CD4-positive, alpha-beta T cell treated with Interleukin-6 for 4 hours (primary cell): ENCODE results near the gene MSRB3.
A peak's percentile ranks its signal among the peaks of the same experiment; 100 is the strongest.
"Not testable (repeated sequence)": the region's sequence is repeated elsewhere in the genome, so short reads cannot be mapped to it uniquely, and the experiment has no call there.

Experiments
- DNase-seq: peaks from one replicate; pipeline ENCODE4 v3.0.0-alpha.2; 2020; ENCODE audit warnings: mixed read lengths

MSRB3 gene

DNA sequence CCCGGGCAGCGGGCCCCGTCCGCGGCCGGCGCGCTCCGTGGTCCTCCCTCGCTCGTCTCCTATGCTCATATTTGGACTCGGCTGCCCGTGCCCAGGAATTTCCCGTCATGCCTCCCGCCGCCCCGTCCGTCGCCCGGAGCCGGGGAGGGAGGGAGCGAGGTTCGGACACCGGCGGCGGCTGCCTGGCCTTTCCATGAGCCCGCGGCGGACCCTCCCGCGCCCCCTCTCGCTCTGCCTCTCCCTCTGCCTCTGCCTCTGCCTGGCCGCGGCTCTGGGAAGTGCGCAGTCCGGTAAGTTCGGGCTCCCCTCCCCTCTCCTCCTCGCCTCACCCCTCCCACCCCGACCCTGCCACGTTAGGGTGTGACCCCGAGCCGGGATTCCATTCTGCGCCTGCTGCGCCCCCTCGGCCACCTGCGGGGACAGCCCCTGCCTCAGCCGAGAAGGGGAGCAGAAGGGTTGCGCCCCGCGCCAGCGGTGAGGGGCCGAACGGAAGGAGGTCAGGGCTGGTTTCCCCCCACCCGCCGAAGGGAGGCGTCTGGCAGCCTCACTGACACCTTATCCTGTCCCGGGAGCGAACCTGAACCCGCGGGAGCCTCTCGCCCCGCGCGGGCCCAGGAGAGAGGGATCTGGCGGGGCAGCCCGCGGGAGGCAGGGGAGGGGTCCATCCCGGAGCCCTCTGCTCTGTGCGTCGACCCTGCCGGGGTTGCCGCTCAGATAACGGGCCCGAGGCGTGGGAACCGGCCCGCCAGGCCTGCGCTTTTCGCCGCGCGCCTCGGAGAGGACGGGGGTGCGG, at the start of gene MSRB3:
MSRB3 (plus strand) TSS at position 108 of the 793 bp plus-strand sequence. CDS start 29,897 bp downstream, outside the sequence.
- DNase-seq = peak; percentile 9

DNA sequence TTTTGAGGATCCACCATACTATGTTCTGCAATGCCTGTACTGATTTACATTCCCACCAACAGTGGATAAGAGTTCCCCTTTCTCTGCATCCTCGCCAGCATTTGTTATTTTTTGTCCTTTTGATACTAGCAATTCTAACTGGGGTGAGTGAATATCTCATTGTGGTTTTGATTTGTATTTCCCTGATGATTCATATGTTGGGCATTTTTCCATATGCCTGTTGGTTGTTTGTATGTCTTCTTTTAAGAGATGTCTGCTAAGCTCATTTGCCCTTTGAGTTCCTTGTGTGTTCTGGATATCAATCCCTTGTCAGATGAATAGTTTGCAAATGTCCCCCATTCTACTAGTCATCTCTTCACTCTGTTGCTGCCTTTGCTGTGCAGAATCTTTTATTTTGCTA, 49.0 kb upstream of the MSRB3 start:
- no peak for DNase-seq

DNA sequence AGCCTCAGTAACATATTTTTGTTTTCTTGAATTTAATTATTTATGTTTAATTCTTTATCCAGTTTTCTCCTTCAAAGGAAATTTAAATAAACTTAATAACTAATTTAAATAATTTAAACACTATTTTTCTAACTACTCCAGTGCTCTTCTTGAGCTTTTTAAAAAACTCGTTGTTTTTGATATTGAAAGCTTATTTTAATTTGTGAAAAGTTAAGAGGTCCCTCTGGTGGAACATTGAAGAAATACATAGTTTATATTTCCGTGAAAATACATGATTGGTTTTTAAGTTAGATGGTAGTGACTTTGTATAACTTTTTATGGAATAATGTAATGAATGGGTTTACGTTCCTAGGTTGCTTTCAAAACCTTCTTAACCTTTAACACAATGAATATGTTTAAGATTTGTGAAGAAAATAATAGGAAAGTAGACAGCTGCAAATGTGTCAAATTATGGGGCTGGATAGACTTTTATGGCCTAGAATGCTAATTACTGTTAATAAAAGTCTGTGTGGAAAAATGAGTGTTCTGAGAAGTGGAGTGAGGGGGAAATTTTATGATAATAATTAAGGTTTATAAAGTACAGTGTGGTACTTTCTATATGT, 45.9 kb upstream of the MSRB3 start:
- DNase-seq = no peak

DNA sequence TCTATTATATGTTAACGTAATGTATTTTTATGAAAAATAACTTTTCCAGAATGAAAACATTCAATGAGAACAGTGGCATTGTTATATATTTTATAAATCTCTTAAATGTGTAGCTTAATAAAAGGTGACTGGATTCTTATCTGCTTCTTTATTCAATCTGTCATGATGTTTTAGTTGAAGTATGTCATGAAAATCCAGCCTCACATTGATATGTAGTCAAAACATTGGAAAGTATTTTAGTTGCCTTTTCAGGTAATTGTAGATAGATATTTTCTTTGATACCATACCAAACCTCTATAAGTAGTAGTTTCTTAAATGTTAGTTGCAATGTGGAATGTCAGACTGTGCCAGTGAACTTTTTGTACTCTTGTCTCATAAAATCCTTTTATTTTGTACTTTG, 41.3 kb upstream of the MSRB3 start:
- DNase-seq = no peak

DNA sequence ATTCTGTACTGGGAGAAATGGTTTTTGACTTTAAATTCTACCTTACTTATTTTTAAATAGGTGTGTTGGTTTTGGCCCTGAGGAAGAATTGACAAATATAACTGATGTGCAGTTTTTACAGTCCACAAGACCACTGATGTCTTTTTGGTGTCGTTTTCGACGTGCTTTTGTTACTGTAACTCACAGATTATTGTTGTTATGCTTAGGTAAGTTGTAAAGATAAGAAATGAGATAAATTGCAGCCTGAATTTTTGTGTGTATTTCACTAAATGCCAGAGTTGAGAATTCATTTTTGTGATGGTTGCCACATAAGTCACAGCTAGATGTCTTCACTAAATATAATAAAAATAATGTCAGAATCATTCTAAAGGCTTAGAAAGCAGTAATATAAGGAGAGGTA, 39.9 kb upstream of the MSRB3 start:
- DNase-seq = no peak

DNA sequence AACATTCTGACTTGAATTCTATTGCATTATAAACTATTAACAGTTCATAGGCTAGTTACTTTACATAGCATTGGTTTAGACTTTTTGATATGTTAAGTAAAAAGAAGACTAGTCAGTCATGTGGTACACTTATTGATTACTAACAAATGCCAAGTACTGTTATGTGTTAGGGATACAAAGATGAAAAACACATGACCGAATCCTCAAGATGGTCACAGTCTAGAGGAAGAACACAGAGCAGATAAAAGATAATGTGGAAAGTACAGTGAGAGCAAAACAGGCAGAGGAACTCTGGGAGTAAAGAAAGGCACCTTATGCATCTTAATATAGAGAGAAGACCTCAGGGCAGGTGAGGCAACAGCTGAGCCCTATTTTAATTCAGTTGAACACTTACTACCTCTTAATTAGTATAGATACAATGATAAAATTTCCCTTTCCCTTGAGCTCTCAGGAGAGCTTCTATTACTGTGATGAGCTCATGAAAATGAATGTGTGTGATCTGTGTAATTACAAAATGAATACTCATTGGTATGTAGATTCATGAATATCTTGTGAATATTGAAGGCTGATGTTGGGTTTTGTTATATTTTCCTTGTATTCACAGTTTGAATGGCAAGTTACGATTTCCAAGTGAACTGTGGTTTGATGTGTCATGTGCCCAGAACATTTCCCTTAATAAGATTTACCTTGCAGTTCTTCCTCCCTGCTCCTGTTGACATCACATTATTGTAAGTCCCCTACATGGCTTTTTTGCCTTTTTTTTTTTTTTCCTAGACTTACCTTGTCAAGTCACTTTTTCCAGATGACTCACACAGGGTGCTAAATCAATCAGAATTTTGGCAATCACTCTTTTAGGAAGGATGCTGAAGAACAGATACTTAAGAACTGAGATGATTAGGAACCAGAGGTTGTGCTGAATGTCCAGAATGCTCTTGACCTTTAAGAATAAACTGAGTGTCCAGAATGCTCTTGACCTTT, 29.5 kb upstream of the MSRB3 start:
- no peak for DNase-seq

DNA sequence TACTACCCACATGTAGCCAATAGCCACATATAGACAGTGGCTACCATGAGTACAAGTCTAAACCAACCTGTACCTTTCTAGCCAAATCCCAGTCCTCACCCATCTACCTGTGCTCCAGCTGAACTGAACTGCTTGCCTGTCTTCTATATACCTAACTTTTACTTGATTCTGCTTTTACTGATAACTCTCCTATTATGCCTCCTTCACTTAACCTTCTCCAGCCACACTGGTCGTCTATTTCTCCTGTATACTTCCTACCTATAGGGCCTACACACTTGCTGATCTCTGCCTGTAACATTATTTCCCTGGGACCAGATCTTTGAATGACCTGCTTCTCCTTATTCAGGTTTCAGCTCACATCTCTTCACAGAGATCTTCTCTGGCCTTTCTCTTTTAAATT, 26.0 kb upstream of the MSRB3 start:
- DNase-seq = no peak

DNA sequence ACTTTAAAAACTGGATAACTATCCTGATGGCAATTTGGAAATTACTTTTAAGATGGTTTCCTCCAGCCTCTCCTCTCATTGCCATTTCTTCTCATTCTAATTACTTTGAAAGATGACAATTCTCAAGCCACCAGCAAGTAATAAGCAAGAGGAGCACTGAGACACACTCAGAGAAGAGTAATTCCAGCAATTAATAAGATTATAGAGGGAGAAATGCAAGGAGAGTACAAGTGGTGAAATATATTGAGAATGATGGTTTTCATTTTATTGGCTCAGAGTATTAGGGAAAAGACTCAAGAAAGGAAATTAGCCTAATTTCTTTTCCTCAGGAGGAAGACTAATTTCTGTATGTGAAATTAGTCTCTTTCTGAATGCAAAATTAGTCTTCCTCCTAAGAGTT, 20.5 kb upstream of the MSRB3 start:
- DNase-seq = no peak

DNA sequence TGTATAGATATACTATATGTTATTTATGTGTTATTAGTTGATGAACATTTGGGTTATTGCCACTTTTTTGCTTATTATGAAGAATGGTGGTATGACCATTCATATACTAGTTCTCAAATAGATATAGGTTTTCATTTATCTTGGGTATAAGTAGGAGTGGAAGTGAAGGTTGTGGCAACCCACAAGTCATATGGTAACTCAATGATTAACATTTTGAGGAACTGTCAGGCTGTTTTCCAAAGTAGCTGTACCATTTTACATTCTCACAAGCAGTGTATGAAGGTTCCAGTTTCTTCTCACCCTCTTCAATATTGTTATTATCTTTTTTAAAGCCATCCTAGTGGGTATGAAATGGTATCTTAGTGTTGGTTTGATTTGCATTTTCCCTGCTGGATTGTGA, 19.0 kb upstream of the MSRB3 start:
- no peak for DNase-seq

DNA sequence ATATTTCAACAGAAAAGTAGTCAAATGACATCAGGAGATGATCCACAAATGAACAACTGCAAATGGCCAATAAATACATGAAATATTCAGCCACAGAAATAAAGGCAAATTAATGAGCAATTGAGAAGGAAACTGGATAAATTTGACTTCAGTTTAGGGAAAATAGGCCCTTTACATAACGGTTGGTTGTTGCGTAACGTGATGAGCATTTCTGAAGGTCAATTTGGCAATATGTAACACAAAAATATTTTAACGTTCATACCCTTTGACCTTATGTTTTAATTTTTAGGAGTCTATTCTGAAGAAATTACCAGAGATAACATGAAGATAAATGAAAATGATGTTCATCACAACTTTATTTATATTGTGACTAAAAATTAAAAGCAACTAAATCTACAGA, 14.7 kb upstream of the MSRB3 start:
- DNase-seq = no peak

DNA sequence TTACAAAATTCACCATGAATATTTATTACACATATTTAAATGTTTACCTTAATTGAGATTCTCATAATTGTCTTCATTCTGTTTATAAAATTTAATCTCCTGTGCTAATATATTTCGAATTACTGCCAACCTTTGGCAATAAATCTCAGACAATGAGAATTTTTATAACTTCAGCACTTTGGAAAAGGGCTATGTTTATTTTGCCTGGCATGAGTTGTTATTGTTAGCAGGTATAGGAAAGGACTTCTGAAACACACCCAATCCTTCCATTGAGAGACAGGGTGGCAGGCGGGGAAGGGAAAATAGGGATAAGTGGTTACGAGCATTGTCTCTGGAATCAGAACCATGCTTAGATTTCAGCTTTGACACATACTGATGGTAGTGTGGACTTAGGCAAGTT, 12.1 kb upstream of the MSRB3 start:
- DNase-seq = no peak

DNA sequence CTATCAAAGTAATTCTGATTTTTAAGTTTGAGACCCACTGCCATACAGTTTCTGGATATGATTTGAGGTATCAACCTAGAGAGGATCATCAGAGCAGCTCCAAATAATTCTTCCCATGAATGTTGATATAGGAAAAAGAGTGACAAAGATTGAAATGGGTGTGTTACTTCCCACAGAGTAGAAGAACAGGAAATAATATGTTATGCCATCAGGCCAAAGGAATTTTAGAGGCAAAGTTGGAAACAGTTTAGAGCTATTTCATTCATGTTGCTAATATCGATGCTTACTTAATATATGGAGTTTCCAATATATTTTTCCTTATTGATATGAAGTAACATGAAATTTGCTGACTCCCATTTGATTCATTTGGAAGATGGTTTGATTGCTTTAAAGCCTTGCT, 8.9 kb upstream of the MSRB3 start:
- DNase-seq = no peak

DNA sequence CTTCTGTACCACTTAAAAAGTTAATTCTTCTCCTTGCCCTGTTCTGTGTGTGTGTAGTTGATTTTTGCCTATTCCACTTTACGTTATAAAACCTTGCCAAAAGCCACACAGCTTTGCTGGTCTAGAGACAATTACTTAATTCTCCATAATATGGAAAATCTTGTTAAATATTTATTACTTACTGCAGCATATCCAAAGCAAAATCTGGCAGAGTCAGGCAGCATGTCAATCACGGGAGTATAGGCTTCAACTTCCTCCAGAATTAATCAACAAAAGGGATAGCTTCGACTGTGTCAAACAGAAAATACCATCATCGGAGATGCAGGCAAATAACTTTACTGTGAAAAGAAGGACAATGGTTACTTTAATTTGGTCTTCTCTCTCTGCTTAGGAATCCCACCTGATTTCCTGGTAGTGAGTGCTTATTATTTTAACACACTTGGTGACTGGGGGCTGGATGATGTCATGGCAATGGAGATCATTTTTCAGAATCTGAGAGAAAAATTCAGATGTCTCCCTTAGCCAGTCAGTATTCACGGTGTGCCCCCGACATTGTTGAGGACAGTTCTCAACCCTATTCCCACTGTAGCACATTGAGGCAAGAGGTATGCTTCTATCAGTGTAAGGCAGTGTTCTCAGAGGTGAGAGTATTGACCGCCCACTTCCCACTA, 3.7 kb upstream of the MSRB3 start:
- DNase-seq = no peak

DNA sequence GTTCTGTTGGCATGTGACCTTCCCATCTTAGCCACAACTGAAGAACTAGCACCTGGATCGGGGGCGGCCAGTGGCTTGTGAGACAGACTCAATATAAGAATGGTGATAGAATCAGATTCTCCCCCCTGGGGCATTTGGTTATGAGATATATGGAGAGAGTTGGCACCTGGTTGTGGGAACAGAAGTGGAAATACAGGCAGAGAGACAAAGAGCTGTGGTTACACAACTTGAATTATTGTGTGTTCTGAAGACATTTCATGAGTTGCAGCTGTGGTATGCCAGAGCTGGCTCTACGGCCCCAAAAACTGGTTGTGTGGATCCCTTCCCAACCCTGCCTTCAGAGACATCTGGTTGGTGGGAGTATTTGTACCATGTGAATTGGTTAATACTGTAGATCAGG, 2.9 kb upstream of the MSRB3 start:
- no peak for DNase-seq

DNA sequence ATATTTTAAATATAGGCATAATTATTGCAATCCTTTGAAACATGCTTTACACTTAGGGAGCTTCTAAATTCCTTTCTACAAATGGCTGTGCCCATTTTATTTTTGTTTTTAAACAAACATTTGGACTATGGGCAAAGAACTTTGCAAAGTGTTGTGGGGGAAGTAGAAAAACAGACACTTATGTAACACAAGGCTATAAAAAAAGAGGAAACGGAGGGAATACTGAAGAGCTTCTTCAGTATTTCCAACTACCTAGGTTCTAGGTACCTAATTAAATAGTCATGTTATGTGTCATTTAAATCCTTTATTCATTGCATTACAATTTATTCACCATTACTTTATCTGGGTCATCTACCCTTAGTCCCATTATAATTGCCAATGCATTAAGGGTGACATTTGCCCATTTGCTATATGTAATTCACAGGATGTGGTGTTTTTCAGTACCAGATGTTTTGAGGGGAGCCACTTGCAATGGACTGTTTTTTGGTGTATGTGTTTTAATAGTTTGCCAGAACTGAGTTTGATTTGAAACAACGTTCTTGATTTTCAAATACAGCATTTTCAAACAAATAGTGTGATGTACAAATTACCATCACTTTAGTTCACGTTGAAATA, 1.5 kb upstream of the MSRB3 start:
- DNase-seq = no peak

DNA sequence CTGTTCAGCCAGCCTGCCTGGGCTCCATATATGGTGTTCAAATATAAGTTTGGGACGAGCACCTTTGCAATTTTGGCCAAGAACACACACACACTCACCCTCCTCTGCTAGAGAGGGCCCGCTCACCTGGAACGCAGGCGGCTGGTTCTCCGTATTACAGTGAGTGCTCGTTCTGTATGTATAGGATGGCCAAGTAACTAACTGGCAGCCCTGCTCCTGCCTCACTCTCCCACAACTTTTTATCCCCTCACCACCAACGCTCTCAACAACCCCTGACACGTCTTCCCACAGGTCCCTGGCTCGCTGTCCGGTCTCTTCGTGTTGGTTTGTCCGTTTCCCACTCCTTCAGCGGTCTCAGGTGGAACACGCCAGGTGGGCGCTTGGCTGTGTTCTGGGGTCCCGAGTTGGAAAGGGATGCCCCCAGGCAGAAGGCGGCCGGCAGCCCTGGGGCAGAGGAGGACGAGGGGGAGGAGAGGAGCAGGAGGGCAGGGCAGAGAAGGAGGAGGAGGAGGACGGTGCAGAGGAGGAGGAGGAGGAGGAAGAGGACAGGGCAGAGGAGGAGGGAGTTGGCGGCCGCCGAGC, 398 bp upstream of the MSRB3 start:
- no peak for DNase-seq

DNA sequence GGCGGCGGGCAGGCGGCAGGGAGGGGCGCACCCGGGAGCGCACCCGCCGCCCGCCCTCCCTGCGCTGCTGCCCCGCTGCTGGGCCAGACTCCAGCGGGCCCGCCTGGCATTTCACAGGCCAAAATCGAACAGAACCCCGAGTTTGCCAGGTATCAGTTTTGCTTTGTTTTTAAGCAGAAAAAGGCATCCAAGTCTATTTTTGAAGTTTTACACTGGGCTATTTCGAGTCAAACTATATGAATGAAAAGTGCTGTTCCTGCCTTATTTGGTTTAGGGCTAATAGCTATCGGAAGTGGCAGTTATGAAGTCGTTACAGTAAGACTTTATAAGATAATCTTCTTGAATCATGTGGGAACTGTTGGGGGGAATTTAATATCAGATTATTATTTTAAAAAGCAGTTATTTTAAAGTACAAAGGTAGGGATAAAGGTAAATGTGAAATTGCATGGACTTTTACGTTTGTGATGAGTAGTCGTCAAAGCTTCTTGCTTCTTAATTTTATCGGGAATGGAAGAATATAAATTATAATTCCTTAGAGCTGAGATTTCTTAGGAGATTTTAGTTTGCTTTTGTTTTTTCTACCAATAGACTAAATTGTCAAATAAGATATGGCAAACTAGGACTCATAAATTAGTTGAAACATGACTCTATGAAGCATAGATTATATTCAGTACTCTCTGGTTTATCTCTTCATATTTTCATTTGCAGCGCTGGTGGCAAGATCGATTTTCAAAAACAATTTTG, 1.1 kb downstream of the MSRB3 start:
- DNase-seq = no peak

DNA sequence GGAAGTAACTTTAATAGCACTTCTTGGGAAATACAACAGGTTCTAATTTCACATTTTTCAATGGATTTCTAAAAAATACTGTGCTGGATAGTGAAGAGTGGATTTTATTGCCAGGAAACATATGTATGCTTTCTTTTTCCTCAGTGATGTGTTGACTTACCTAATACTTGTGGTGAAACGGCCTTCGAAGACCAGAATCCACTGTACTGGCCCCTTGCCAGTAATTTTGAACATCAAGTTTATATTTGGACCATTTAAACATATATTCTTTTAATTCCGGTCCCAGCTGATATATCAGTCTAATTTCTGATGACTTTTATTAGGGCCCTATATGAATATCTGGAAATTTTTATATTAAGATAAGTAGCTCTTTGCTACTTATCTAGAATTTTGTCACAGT, 1.8 kb downstream of the MSRB3 start:
- DNase-seq = no peak

DNA sequence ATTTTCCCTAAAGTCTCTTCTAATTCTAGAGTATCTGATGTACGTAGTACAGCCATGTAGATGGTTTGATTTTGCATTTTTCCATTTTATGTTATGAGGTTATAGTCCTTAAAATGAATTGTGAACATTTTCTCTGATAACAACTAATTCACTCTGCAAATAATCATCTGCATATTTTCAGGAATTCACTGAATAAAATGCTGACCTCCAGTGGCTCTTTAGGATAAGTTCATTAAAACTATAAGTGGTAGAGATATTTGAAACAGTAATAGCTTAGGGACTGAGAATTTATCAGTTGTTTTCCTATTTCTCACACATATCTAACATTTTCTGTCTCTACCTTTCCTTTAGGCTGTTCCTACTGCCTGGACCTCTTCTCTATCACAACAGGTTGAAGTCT, 4.4 kb downstream of the MSRB3 start:
- DNase-seq = no peak

DNA sequence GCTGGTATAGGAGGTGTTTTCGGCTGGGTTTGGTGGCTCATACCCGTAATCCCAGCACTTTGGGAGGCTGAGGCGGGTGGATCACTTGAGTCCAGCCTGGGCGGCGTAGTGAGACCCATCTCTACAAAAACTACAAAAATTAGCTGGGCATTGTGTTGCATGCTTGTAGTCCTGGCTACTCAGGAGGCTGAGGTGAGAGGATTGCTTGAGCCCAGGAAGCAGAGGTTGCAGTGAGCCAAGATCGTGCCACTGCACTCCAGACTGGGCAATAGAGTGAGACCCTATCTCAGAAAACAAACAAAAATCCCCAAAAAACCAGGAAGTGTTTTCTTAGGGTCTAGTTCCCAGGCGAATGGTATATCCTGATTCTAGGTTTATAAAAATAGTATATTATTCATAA, 7.0 kb downstream of the MSRB3 start:
- not testable (repeated sequence) for DNase-seq

DNA sequence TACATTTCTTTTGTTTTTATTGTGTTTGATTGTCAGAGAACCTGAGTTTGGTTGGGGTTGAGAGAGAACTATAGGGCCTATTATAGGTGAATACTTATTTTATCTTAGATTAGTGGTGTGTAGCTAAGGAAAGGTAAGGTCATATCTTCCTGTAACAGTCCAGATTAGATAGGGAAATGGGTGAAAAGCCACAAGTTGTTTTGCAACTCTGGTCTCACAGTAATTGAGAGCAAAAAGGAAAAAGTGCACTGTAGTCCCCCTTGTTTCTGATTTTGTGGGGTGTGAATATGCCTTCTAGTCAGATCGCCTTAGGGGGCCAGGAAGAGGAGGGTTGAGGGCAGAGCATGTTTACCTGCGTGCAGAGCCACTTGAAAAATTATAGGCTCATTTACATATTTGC, 8.9 kb downstream of the MSRB3 start:
- no peak for DNase-seq
